CD4-positive, alpha-beta T cell (primary cell): ENCODE results near the gene CSRNP2. TPM values are rescaled to one million over a fixed set of nuclear protein-coding genes. Genes with fewer than 3 reads are reported as not detected.

Experiments used
- ATAC-seq: fragments of 200-7000 bp; cut with Tn5 transposase; one replicate; pipeline ENCODE4 v1.10.0; 2022; ENCODE audit warnings: mild to moderate bottlenecking; ENCODE audit not compliant: poor library complexity
- CTCF ChIA-PET: fragments of 350-600 bp; sonication (Branson Sonifier 250); formaldehyde crosslinking; loops from one replicate; lab custom pipeline; 2021; ENCODE audit warnings: antibody characterized with exemption, inconsistent platforms; lab: Charles Lee
- POLR2A ChIA-PET: fragments of 350-600 bp; sonication (Branson Sonifier 250); formaldehyde crosslinking; loops from one replicate; lab custom pipeline; 2021; ENCODE audit warnings: antibody characterized with exemption, inconsistent platforms; lab: Charles Lee
- DNase-seq, 14 experiments: peaks; one replicate each; pipeline ENCODE4 v3.0.0-alpha.2; 2013 to 2020; ENCODE audit warnings: mixed read lengths in 2 of 14
- H3K27ac ChIP-seq, 2 donors: one replicate each; pipeline versions ENCODE4 v1.5.1 to v1.7.0; 2013; ENCODE audit warnings: low read length in 2 of 2, low read depth in 1 of 2, mild to moderate bottlenecking in 1 of 2
- H3K27me3 ChIP-seq, 2 experiments: 1 replicate in 1 of 2; 2 replicates in 1 of 2; pipeline versions ENCODE4 v1.6.1 to v1.7.0; 2013; ENCODE audit warnings: low read length in 2 of 2, control low read depth in 1 of 2, mild to moderate bottlenecking in 1 of 2, moderate library complexity in 1 of 2; ENCODE audit not compliant: insufficient read depth in 2 of 2, control insufficient read depth in 1 of 2
- H3K36me3 ChIP-seq: one replicate; pipeline ENCODE4 v1.6.1; 2013; ENCODE audit warnings: low read length, control low read depth; ENCODE audit not compliant: insufficient read depth
- H3K4me1 ChIP-seq: one replicate; pipeline ENCODE4 v1.6.1; 2013; ENCODE audit warnings: low read length, control low read depth; ENCODE audit not compliant: insufficient read depth
- H3K4me3 ChIP-seq: one replicate; pipeline ENCODE4 v1.5.1; 2013; ENCODE audit warnings: mild to moderate bottlenecking, low read length, moderate library complexity
- H3K9me3 ChIP-seq, 2 experiments: 1 replicate in 1 of 2; 2 replicates in 1 of 2; pipeline versions ENCODE4 v1.6.1 to v1.7.0; 2013; ENCODE audit warnings: low read length in 2 of 2, mild to moderate bottlenecking in 2 of 2, control low read depth in 1 of 2, moderate library complexity in 1 of 2; ENCODE audit not compliant: control insufficient read depth in 1 of 2, insufficient read depth in 1 of 2
- H3K27ac Mint-ChIP-seq: one replicate; pipeline ENCODE4 v1.8.0; 2020; ENCODE audit warnings: mixed read lengths
- H3K27me3 Mint-ChIP-seq: one replicate; pipeline ENCODE4 v1.8.0; 2021; ENCODE audit warnings: mixed read lengths
- H3K36me3 Mint-ChIP-seq: one replicate; pipeline ENCODE4 v1.8.0; 2021; ENCODE audit warnings: low read depth, mixed read lengths
- H3K4me1 Mint-ChIP-seq: one replicate; pipeline ENCODE4 v1.8.0; 2021; ENCODE audit warnings: low read depth, mixed read lengths
- H3K4me3 Mint-ChIP-seq: one replicate; pipeline ENCODE4 v1.8.0; 2020; ENCODE audit warnings: mild to moderate bottlenecking, mixed read lengths
- H3K9me3 Mint-ChIP-seq: one replicate; pipeline ENCODE4 v1.8.0; 2020; ENCODE audit warnings: mixed read lengths
- CTCF ChIP-seq: fragments of 200-600 bp; IDR thresholded peaks from one replicate; pipeline ENCODE4 v1.8.0; 2022; ENCODE audit warnings: antibody characterized with exemption, mild to moderate bottlenecking
- intact Hi-C, 2 experiments: fragments of 100-400 bp; cut with DNase I in 1 of 2; cut with micrococcal nuclease in 1 of 2; formaldehyde crosslinking; loops; one replicate each; pipeline versions ENCODE4 v1.15.1 to v1.9.0; 2023 to 2025; cut with DNase I, micrococcal nuclease
- total RNA-seq, 174 experiments: library from RNA in 2 of 174; stranded (reverse) in 2 of 174; gene quantifications; one replicate each; pipeline ENCODE4 v1.2.3 and lab custom pipeline; 2021 to 2026

The CSRNP2 gene
- total RNA-seq, 2 experiments from 2014 or later = 14.4 to 16.5 TPM

- no peaks in the 10 kb centered on the region for H3K27me3 Mint-ChIP-seq
- POLR2A ChIA-PET = interaction anchor here (0.6 kb wide), 1 partner anchor 312 kb away, joined by 3 read pairs; no protein-coding TSS in a partner anchor
- peaks cover 2% of the 10 kb centered on the region for H3K4me1 ChIP-seq
- no peak overlapping the region for H3K4me3 Mint-ChIP-seq
- no peaks in the 10 kb centered on the region for H3K9me3 Mint-ChIP-seq
- no peaks in the 10 kb centered on the region for H3K36me3 Mint-ChIP-seq
- ATAC-seq (no peak), DNase-seq (no peak)
- TF ChIP-seq CTCF = no peak
- no peaks in the 10 kb centered on the region for H3K27me3 ChIP-seq
- no peak overlapping the region for H3K4me3 ChIP-seq
- H3K36me3 ChIP-seq = no peaks in the 10 kb centered on the region
- CTCF ChIA-PET = no interaction called here
- no peak overlapping the region for H3K27ac Mint-ChIP-seq
- intact Hi-C loops = no loop called here
- no peak overlapping the region for H3K27ac ChIP-seq
- H3K4me1 Mint-ChIP-seq = peaks cover 4% of the 10 kb centered on the region
- H3K9me3 ChIP-seq = no peaks in the 10 kb centered on the region
Observed at GRCh38 chr12:51033048-51033447, 50.3 kb downstream of the CSRNP2 start.

DNA sequence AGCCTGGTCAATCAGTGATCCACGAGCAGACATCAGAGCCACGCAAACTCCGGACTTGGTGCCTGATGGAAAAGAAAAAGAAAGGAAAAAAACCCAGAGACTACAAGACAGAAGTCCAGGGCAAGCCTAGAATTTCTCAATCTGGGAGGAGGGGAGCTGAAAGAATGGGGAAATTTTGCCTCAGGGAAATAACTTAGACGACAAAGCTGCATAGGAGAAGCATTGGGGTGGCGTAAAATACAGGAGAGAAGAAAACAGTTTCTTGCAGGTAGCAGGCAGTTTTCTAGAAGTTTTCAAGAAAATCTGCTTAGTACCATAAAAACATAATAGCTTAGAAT is 54.6 kb downstream of the CSRNP2 start:
- no peaks in the 10 kb centered on the region for H3K36me3 ChIP-seq
- H3K27ac ChIP-seq = no peak overlapping the region
- Mint-ChIP-seq H3K4me1 (peaks cover 39% of the 10 kb centered on the region), H3K9me3 (no peaks in the 10 kb centered on the region), H3K27me3 (no peaks in the 10 kb centered on the region), H3K36me3 (peaks cover 5% of the 10 kb centered on the region), H3K4me3 (no peak overlapping the region), H3K27ac (no peak overlapping the region)
- intact Hi-C loops = loop anchor here (1.0 to 5.0 kb wide), 2 partner anchors 201 to 203 kb away; no protein-coding TSS in a partner anchor
- ChIA-PET CTCF (interaction anchor here (1.1 to 1.7 kb wide), 3 partner anchors 20 to 264 kb away, joined by 3 to 5 read pairs (median 4); no protein-coding TSS in a partner anchor), POLR2A (no interaction called here)
- ATAC-seq (no peak), DNase-seq (no peak)
- no peak overlapping the region for H3K4me3 ChIP-seq
- TF ChIP-seq CTCF = no peak
- no peaks in the 10 kb centered on the region for H3K9me3 ChIP-seq
- H3K4me1 ChIP-seq = peaks cover 36% of the 10 kb centered on the region
- H3K27me3 ChIP-seq = no peaks in the 10 kb centered on the region

DNA sequence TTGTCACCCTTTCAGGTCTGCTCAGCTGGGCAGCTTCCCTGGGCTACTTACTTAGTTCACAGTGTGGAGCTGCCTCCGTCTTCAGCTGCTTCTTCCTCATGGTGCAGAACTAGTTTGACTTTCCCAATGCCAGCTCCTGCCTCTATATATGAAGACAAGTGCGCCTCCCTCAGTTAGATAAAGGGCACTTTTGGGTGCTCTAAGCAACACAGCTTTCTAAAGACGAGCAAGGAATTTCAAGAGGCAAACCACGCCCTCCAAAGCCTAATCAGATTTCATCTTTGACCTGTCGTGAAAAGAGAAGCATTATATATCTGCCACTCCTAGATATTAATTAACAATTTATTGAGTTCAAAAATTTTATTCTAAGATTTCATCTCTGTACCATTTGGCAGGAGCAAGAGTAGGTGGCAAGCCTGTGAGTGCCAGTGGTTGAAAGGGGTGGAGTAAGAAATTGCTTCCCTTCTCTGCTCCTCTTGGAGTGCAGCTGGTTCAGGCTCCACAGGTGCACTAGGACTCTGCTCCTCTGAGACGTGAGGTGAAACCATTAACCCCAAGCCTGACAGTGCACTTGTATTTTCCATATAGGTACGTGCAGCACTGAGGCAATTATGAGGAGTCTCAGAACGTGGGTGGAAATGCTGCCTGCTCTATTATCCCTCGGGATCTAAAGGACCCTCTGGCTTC is 55.1 kb downstream of the CSRNP2 start:
- Mint-ChIP-seq H3K9me3 (no peaks in the 10 kb centered on the region), H3K27ac (peak overlapping the region; percentile 75), H3K4me3 (peak overlapping the region; percentile 69), H3K36me3 (peaks cover 5% of the 10 kb centered on the region), H3K27me3 (no peaks in the 10 kb centered on the region), H3K4me1 (peaks cover 43% of the 10 kb centered on the region)
- H3K36me3 ChIP-seq = no peaks in the 10 kb centered on the region
- DNase-seq = peak in 5 of 14 experiments; percentile 3 to 62 (median 45)
- no peak for ATAC-seq
- TF ChIP-seq CTCF = peak; percentile 36
- no peaks in the 10 kb centered on the region for H3K9me3 ChIP-seq
- H3K27ac ChIP-seq = no peak overlapping the region
- no peaks in the 10 kb centered on the region for H3K27me3 ChIP-seq
- ChIA-PET POLR2A (interaction anchor here (1.0 kb wide), 1 partner anchor 249 kb away, joined by 3 read pairs; no protein-coding TSS in a partner anchor), CTCF (interaction anchor here (0.7 to 1.7 kb wide), 5 partner anchors 17 to 263 kb away, joined by 3 to 6 read pairs (median 4); no protein-coding TSS in a partner anchor)
- H3K4me1 ChIP-seq = peaks cover 41% of the 10 kb centered on the region
- intact Hi-C loops = loop anchor here (1.0 to 5.0 kb wide), 2 partner anchors 201 to 203 kb away; no protein-coding TSS in a partner anchor
- H3K4me3 ChIP-seq = no peak overlapping the region
